Measurements from ENCODE around the gene SYT15B.
"Not testable (repeated sequence)": the region's sequence is repeated elsewhere in the genome, so short reads cannot be mapped to it uniquely, and the experiment has no call there.

Gene SYT15B

GRCh38 chr10:47753176-47753575 lies 10.2 kb downstream of the SYT15B start:
- not testable (repeated sequence) for H3K27me3 ChIP-seq (ENCODE audit: control insufficient read depth, insufficient read depth, low read length); H3K4me3 ChIP-seq (ENCODE audit: low read length); H3K9ac ChIP-seq (ENCODE audit: low read length); H3K4me1 ChIP-seq (ENCODE audit: control insufficient read depth, insufficient read depth, low read length); H3K36me3 ChIP-seq (ENCODE audit: control insufficient read depth, insufficient read depth, low read length); H3K27ac ChIP-seq (ENCODE audit: low read depth, low read length)

DNA sequence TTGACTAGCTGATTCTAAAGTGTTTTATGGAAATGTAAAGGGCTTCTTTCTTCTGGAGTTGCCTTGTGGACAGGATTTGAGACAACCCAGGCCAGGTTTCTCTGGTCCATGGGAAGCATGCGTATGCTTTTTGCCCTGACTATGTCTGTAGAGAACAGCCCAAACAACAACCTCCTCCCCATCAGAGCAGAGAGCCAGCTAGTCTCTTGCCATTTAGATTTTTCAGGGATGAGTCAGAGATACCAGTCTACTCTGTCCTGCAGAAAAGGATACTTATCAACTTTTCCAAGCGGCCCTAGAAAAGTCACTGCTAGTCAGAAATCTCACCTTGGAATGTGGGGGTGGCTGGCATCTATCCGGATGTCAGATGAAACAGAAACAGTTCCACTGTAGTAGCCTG lies 11.6 kb downstream of the SYT15B start:
- not testable (repeated sequence) for H3K27me3 ChIP-seq (ENCODE audit: control insufficient read depth, insufficient read depth, low read length); H3K9ac ChIP-seq (ENCODE audit: low read length); H3K4me3 ChIP-seq (ENCODE audit: low read length); H3K27ac ChIP-seq (ENCODE audit: low read depth, low read length); H3K36me3 ChIP-seq (ENCODE audit: control insufficient read depth, insufficient read depth, low read length); H3K4me1 ChIP-seq (ENCODE audit: control insufficient read depth, insufficient read depth, low read length)

DNA sequence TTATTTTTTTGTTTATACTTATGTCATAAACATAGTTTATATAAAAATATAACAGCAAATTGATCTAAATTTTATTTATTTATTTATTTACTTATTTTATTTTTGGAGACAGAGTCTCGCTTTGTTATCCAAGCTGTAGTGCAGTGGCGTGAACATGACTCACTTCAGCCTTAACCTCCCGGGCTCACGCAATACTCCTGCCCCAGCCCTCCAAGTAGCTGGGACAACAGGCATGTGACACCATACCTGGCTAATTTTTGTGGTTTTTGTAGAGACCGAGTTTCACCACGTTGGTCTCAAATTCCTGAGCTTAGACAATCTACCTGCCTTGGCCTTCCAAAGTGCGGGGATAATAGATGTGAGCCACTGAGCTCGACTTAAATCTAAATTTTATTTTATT lies 13.0 kb downstream of the SYT15B start:
- H3K36me3 ChIP-seq (ENCODE audit: control insufficient read depth, insufficient read depth, low read length); H3K4me1 ChIP-seq (ENCODE audit: control insufficient read depth, insufficient read depth, low read length); H3K27ac ChIP-seq (ENCODE audit: low read depth, low read length); H3K27me3 ChIP-seq (ENCODE audit: control insufficient read depth, insufficient read depth, low read length); H3K4me3 ChIP-seq (ENCODE audit: low read length); H3K9ac ChIP-seq (ENCODE audit: low read length): not testable (repeated sequence)

GRCh38 chr10:47746780-47747376 lies 16.5 kb downstream of the SYT15B start:
- not testable (repeated sequence) for H3K4me1 ChIP-seq (ENCODE audit: control insufficient read depth, insufficient read depth, low read length); H3K27ac ChIP-seq (ENCODE audit: low read depth, low read length); H3K27me3 ChIP-seq (ENCODE audit: control insufficient read depth, insufficient read depth, low read length); H3K36me3 ChIP-seq (ENCODE audit: control insufficient read depth, insufficient read depth, low read length); H3K4me3 ChIP-seq (ENCODE audit: low read length); H3K9ac ChIP-seq (ENCODE audit: low read length)

- not testable (repeated sequence) for H3K36me3 ChIP-seq (ENCODE audit: control insufficient read depth, insufficient read depth, low read length); H3K4me1 ChIP-seq (ENCODE audit: control insufficient read depth, insufficient read depth, low read length); H3K27ac ChIP-seq (ENCODE audit: low read depth, low read length); H3K27me3 ChIP-seq (ENCODE audit: control insufficient read depth, insufficient read depth, low read length); H3K4me3 ChIP-seq (ENCODE audit: low read length); H3K9ac ChIP-seq (ENCODE audit: low read length)
Measured at GRCh38 chr10:47744881-47745280, 18.5 kb downstream of the SYT15B start.

DNA sequence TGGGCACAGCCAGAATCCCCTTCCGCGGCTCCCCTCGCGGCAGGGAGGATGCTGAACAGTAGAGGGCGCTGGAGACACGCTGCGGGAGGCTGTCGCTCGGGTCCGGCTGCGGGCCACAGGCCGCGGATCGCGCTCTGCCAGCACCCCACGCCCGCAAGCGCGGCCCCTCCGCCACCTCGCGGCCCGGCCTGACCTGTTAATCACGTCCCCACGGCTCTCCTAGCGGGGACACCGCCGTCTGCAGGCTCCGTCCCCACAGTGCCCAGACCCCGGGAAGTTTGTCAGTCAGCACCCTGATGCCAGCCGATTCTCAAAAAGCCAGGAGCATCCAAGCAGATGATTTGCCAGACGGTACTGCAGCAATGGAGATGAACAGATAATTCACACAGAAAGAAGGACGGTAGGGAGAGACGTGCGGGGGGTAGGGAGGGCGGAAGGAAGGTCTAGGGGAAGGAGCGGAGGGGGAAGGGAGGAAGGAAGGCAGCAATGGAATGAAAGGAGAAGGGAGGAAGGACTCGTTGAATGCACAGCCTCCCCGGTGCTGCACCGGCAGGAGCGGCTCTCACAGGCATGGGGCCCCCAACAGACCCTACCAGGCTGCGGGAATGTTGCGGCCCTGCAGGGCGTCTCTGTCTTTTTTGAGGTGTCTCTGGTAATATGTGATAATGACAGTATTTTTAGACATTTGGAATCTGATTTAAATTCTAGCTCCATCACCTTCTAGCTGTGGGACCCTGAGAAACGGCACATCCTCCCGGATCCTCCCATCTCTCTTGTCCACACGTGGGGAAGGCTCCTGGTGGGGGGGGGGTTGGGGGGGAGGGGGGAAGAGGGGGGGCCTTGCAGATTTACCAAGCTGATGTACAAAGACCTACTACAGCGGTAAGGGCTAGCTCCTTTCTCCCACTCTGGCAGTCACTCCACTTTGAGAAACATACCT lies 19.5 kb downstream of the SYT15B start:
- H3K27ac ChIP-seq (ENCODE audit: low read depth, low read length); H3K9ac ChIP-seq (ENCODE audit: low read length); H3K4me1 ChIP-seq (ENCODE audit: control insufficient read depth, insufficient read depth, low read length); H3K27me3 ChIP-seq (ENCODE audit: control insufficient read depth, insufficient read depth, low read length); H3K36me3 ChIP-seq (ENCODE audit: control insufficient read depth, insufficient read depth, low read length): not testable (repeated sequence)
- H3K4me3 ChIP-seq (ENCODE audit: low read length): peak overlapping the region; percentile 36

GRCh38 chr10:47740868-47741267 lies 22.5 kb downstream of the SYT15B start:
- not testable (repeated sequence) for H3K27ac ChIP-seq (ENCODE audit: low read depth, low read length); H3K4me3 ChIP-seq (ENCODE audit: low read length); H3K4me1 ChIP-seq (ENCODE audit: control insufficient read depth, insufficient read depth, low read length); H3K36me3 ChIP-seq (ENCODE audit: control insufficient read depth, insufficient read depth, low read length); H3K27me3 ChIP-seq (ENCODE audit: control insufficient read depth, insufficient read depth, low read length); H3K9ac ChIP-seq (ENCODE audit: low read length)

DNA sequence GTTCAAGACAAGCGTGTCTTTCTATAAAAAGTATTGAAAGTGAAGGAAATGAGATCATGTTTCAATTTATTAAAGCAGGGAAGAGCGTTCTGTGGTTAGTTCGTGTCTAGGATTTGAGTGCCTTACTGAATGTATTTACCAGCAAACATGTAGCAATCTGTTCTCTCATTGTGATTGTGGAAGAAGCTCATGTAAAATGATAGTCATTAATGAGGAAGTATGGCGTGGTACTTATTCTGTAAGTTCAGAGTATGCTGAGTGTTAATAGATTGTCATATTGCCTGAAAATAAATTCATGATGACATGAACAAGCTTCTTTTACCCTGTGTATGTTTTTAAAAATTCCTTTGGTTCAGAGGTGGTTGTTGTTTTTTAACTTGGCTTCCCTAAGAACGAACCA lies 32.5 kb downstream of the SYT15B start:
- H3K27me3 ChIP-seq (ENCODE audit: control insufficient read depth, insufficient read depth, low read length); H3K36me3 ChIP-seq (ENCODE audit: control insufficient read depth, insufficient read depth, low read length); H3K4me3 ChIP-seq (ENCODE audit: low read length); H3K4me1 ChIP-seq (ENCODE audit: control insufficient read depth, insufficient read depth, low read length); H3K27ac ChIP-seq (ENCODE audit: low read depth, low read length); H3K9ac ChIP-seq (ENCODE audit: low read length): not testable (repeated sequence)

GRCh38 chr10:47725740-47726139 lies 37.7 kb downstream of the SYT15B start:
- H3K27ac ChIP-seq (ENCODE audit: low read depth, low read length); H3K4me3 ChIP-seq (ENCODE audit: low read length); H3K27me3 ChIP-seq (ENCODE audit: control insufficient read depth, insufficient read depth, low read length); H3K9ac ChIP-seq (ENCODE audit: low read length); H3K4me1 ChIP-seq (ENCODE audit: control insufficient read depth, insufficient read depth, low read length); H3K36me3 ChIP-seq (ENCODE audit: control insufficient read depth, insufficient read depth, low read length): not testable (repeated sequence)

GRCh38 chr10:47725047-47725446 lies 38.3 kb downstream of the SYT15B start:
- not testable (repeated sequence) for H3K36me3 ChIP-seq (ENCODE audit: control insufficient read depth, insufficient read depth, low read length); H3K9ac ChIP-seq (ENCODE audit: low read length); H3K27me3 ChIP-seq (ENCODE audit: control insufficient read depth, insufficient read depth, low read length); H3K27ac ChIP-seq (ENCODE audit: low read depth, low read length); H3K4me3 ChIP-seq (ENCODE audit: low read length); H3K4me1 ChIP-seq (ENCODE audit: control insufficient read depth, insufficient read depth, low read length)

- H3K27ac ChIP-seq (ENCODE audit: low read depth, low read length); H3K36me3 ChIP-seq (ENCODE audit: control insufficient read depth, insufficient read depth, low read length); H3K9ac ChIP-seq (ENCODE audit: low read length); H3K4me3 ChIP-seq (ENCODE audit: low read length); H3K4me1 ChIP-seq (ENCODE audit: control insufficient read depth, insufficient read depth, low read length); H3K27me3 ChIP-seq (ENCODE audit: control insufficient read depth, insufficient read depth, low read length): not testable (repeated sequence)
Measured at GRCh38 chr10:47724119-47724518, 39.3 kb downstream of the SYT15B start.

GRCh38 chr10:47723362-47723761 lies 40.0 kb downstream of the SYT15B start:
- not testable (repeated sequence) for H3K36me3 ChIP-seq (ENCODE audit: control insufficient read depth, insufficient read depth, low read length); H3K27ac ChIP-seq (ENCODE audit: low read depth, low read length); H3K27me3 ChIP-seq (ENCODE audit: control insufficient read depth, insufficient read depth, low read length); H3K4me3 ChIP-seq (ENCODE audit: low read length); H3K9ac ChIP-seq (ENCODE audit: low read length); H3K4me1 ChIP-seq (ENCODE audit: control insufficient read depth, insufficient read depth, low read length)
